ENCODE measurements around the gene PPIP5K2.
"Not testable (repeated sequence)": the region's sequence is repeated elsewhere in the genome, so short reads cannot be mapped to it uniquely, and the experiment has no call there.

Gene PPIP5K2

DNA sequence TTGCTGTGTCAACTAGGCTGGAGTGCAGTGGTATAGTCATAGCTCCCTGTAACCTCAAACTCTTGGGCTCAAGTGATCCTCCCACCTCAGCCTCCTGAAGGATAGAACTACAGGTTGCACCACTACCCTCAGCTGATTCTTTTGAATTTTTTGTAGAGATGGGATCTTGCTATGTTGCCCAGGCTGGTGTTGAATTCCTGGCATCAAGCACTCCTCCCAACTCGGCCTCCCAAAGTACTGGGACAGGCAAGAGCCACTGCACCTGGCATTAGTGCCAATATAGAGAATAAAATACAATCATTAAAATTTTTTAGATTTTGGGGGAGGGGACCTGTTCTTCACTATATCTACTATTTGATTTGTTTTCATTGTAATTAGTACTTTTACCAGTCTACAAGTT is 15.4 kb downstream of the PPIP5K2 start:
- TF ChIP-seq EZH2phosphoT487 (IDR thresholded peaks at IDR 0.05; ENCODE audit: borderline replicate concordance, low read length) = no peak
- TF ChIP-seq, protein P1, sequence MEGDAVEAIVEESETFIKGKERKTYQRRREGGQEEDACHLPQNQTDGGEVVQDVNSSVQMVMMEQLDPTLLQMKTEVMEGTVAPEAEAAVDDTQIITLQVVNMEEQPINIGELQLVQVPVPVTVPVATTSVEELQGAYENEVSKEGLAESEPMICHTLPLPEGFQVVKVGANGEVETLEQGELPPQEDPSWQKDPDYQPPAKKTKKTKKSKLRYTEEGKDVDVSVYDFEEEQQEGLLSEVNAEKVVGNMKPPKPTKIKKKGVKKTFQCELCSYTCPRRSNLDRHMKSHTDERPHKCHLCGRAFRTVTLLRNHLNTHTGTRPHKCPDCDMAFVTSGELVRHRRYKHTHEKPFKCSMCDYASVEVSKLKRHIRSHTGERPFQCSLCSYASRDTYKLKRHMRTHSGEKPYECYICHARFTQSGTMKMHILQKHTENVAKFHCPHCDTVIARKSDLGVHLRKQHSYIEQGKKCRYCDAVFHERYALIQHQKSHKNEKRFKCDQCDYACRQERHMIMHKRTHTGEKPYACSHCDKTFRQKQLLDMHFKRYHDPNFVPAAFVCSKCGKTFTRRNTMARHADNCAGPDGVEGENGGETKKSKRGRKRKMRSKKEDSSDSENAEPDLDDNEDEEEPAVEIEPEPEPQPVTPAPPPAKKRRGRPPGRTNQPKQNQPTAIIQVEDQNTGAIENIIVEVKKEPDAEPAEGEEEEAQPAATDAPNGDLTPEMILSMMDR (IDR thresholded peaks at IDR 0.05; ENCODE audit: low read depth, low read length, poor library complexity, severe bottlenecking) = no peak
- Histone ChIP-seq H3K9me2 (replicated peaks; ENCODE audit: control insufficient read depth, low read length) (no peaks in the 10 kb centered on the region), H4K20me1 (ENCODE audit: control insufficient read depth, insufficient read depth, low read depth, low read length) (0 out of 2 replicates have a peak, but pooled peaks cover 3% of the 10 kb centered on the region), H3K27ac (ENCODE audit: low read depth, low read length) (no peak overlapping the region), H3K9me3 (ENCODE audit: control insufficient read depth, insufficient read depth, low read length) (no peaks in the 10 kb centered on the region), H3K4me3 (ENCODE audit: low read length) (no peak overlapping the region), H3K27me3 (ENCODE audit: control insufficient read depth, low read length) (no peaks in the 10 kb centered on the region), H3K4me1 (ENCODE audit: control insufficient read depth, low read length) (no peaks in the 10 kb centered on the region), H3K4me2 (ENCODE audit: low read length) (no peak overlapping the region), H3F3A (ENCODE audit: control insufficient read depth, insufficient read depth) (peaks cover 6% of the 10 kb centered on the region; the same call in 1 of the 2 replicates), H3K36me3 (ENCODE audit: control insufficient read depth, low read length) (peaks cover 10% of the 10 kb centered on the region), H3K79me2 (ENCODE audit: control insufficient read depth, low read length) (no peaks in the 10 kb centered on the region)

DNA sequence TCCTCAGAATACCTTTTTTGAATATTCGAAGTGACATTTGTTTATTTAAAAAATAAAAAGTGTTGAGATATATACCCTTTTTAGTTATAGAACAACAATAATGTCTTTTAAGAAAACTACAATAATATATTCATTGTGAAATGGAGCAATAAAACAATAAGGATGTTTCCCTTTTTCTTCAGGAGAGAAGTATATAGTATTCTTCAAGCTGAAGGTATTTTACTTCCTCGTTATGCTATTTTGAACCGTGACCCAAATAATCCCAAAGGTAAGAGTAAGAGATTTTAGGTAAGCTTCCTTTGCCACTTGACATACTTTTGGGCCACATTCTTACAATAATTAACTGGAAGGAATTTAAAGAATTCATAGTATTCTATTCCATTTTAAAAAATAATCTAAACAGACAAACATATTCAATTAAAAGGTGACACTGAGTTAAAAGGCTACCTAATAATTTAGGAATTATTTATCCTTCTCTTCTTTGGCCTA is 18.1 kb downstream of the PPIP5K2 start:
- no peaks in the 10 kb centered on the region for H3K27me3 ChIP-seq (ENCODE audit: control insufficient read depth, low read length)
- no peaks in the 10 kb centered on the region for H3K9me2 ChIP-seq (replicated peaks; ENCODE audit: control insufficient read depth, low read length)
- no peak overlapping the region for H3K4me2 ChIP-seq (ENCODE audit: low read length)
- no peaks in the 10 kb centered on the region for H3K9me3 ChIP-seq (ENCODE audit: control insufficient read depth, insufficient read depth, low read length)
- H3K79me2 ChIP-seq (ENCODE audit: control insufficient read depth, low read length) = no peaks in the 10 kb centered on the region
- H3K4me3 ChIP-seq (ENCODE audit: low read length) = no peak overlapping the region
- H3K36me3 ChIP-seq (ENCODE audit: control insufficient read depth, low read length) = peaks cover 10% of the 10 kb centered on the region
- H3K27ac ChIP-seq (ENCODE audit: low read depth, low read length) = no peak overlapping the region
- no peaks in the 10 kb centered on the region for H3K4me1 ChIP-seq (ENCODE audit: control insufficient read depth, low read length)
- 0 out of 2 replicates have a peak, but pooled peaks cover 3% of the 10 kb centered on the region for H4K20me1 ChIP-seq (ENCODE audit: control insufficient read depth, insufficient read depth, low read depth, low read length)
- peaks cover 6% of the 10 kb centered on the region; the same call in 1 of the 2 replicates for H3F3A ChIP-seq (ENCODE audit: control insufficient read depth, insufficient read depth)
- TF ChIP-seq, protein P1 (IDR thresholded peaks at IDR 0.05; ENCODE audit: low read depth, low read length, poor library complexity, severe bottlenecking) = no peak
- no peak for TF ChIP-seq EZH2phosphoT487 (IDR thresholded peaks at IDR 0.05; ENCODE audit: borderline replicate concordance, low read length)

DNA sequence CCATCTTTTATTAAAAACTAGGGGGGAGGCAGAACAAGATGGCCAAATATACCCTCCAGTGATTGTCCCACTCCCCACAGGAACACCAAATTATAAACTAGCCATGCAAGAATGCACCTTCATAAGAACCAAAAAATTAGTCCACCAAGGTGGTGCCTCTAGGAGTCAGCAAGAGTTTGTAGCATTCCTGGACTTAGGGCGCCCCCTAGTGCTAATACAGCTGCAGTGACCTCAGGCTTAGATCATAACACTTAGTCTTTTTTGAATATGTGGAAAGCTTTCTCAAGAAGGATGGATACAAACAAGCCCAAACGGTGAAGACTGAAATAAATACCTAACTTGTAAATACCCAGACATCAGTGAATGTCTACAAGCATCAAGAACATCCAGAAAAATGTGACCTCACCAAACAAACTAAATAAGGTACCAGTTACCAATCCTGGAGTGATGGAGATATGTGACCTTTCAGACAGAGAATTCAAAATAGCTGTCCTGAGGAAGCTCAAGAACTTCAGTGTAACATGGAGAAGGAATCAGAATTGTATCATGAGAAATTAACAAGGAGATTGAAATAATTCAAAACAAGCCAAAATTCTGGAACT is 19.3 kb downstream of the PPIP5K2 start:
- Histone ChIP-seq H3K4me1 (ENCODE audit: control insufficient read depth, low read length) (no peaks in the 10 kb centered on the region), H3F3A (ENCODE audit: control insufficient read depth, insufficient read depth) (peaks cover 6% of the 10 kb centered on the region; the same call in 1 of the 2 replicates), H3K27me3 (ENCODE audit: control insufficient read depth, low read length) (no peaks in the 10 kb centered on the region), H3K9me2 (replicated peaks; ENCODE audit: control insufficient read depth, low read length) (no peaks in the 10 kb centered on the region), H3K4me3 (ENCODE audit: low read length) (no peak overlapping the region), H3K27ac (ENCODE audit: low read depth, low read length) (no peak overlapping the region), H4K20me1 (ENCODE audit: control insufficient read depth, insufficient read depth, low read depth, low read length) (0 out of 2 replicates have a peak, but pooled peaks cover 3% of the 10 kb centered on the region), H3K36me3 (ENCODE audit: control insufficient read depth, low read length) (peaks cover 10% of the 10 kb centered on the region), H3K4me2 (ENCODE audit: low read length) (no peak overlapping the region), H3K79me2 (ENCODE audit: control insufficient read depth, low read length) (no peaks in the 10 kb centered on the region), H3K9me3 (ENCODE audit: control insufficient read depth, insufficient read depth, low read length) (no peaks in the 10 kb centered on the region)
- TF ChIP-seq, protein P1 (IDR thresholded peaks at IDR 0.05; ENCODE audit: low read depth, low read length, poor library complexity, severe bottlenecking) = peak; percentile 93
- no peak for TF ChIP-seq EZH2phosphoT487 (IDR thresholded peaks at IDR 0.05; ENCODE audit: borderline replicate concordance, low read length)

DNA sequence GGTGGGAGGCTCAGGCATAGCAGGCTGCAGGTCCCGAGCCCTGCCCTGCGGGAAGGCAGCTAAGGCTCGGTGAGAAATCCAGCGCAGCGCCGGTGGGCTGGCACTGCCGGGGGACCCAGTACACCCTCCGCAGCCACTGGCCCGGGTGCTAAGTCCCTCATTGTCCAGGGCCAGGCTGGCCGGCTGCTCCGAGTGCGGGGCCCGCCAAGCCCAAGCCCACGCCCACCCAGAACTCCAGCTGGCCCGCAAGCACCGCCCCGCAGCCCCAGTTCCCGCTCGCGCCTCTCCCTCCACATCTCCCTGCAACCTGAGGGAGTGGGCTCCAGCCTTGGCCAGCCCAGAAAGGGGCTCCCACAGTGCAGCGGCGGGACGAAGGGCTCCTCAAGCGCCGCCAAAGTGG is 22.0 kb downstream of the PPIP5K2 start:
- H3K9me2 ChIP-seq (replicated peaks; ENCODE audit: control insufficient read depth, low read length); H3F3A ChIP-seq (ENCODE audit: control insufficient read depth, insufficient read depth); H4K20me1 ChIP-seq (ENCODE audit: control insufficient read depth, insufficient read depth, low read depth, low read length); H3K27me3 ChIP-seq (ENCODE audit: control insufficient read depth, low read length); H3K9me3 ChIP-seq (ENCODE audit: control insufficient read depth, insufficient read depth, low read length); H3K4me3 ChIP-seq (ENCODE audit: low read length); H3K4me1 ChIP-seq (ENCODE audit: control insufficient read depth, low read length); H3K4me2 ChIP-seq (ENCODE audit: low read length); H3K79me2 ChIP-seq (ENCODE audit: control insufficient read depth, low read length); H3K27ac ChIP-seq (ENCODE audit: low read depth, low read length): not testable (repeated sequence)
- peaks cover 10% of the 10 kb centered on the region for H3K36me3 ChIP-seq (ENCODE audit: control insufficient read depth, low read length)
